Measurements from ENCODE around the gene RHOT2.

- TF ChIP-seq CTCF (IDR thresholded peaks at IDR 0.05) (no peak), ZFX (IDR thresholded peaks at IDR 0.05; ENCODE audit: borderline replicate concordance) (no peak)
Observed at GRCh38 chr16:703406-703805, 35.5 kb downstream of the RHOT2 start.

Data from 22Rv1 (cell line).